RWPE2 (cell line): Measurements from ENCODE around the gene TRHDE.

ENCODE experiments used
- ATAC-seq: fragments of 200-7000 bp; cut with Tn5 transposase; 3 replicates; pipeline ENCODE4 v1.9.1; 2021; ENCODE audit warnings: low read depth
- DNase-seq: peaks from one replicate; pipeline ENCODE4 v3.0.0-alpha.2; 2020; ENCODE audit warnings: low spot score
- H3K27ac ChIP-seq: fragments of 450-650 bp; 2 replicates; pipeline ENCODE4 v1.5.1; 2017; ENCODE audit warnings: mild to moderate bottlenecking; ENCODE audit not compliant: poor library complexity, severe bottlenecking
- H3K27me3 ChIP-seq: fragments of 250-450 bp; sonication (Bioruptor Pico); 2 replicates; pipeline ENCODE4 v1.5.1; 2021; ENCODE audit warnings: mild to moderate bottlenecking, moderate library complexity; ENCODE audit not compliant: insufficient read depth, poor library complexity, severe bottlenecking
- H3K36me3 ChIP-seq: fragments of 250-450 bp; sonication (Bioruptor Pico); 2 replicates; pipeline ENCODE4 v1.5.1; 2020; ENCODE audit warnings: low read depth, mild to moderate bottlenecking, moderate library complexity
- H3K4me1 ChIP-seq: fragments of 250-450 bp; sonication (Bioruptor Pico); 2 replicates; pipeline ENCODE4 v1.5.1; 2021; ENCODE audit warnings: mild to moderate bottlenecking, moderate library complexity; ENCODE audit not compliant: insufficient read depth, poor library complexity, severe bottlenecking
- H3K4me3 ChIP-seq: fragments of 250-450 bp; sonication (Bioruptor Pico); 2 replicates; pipeline ENCODE4 v1.5.1; 2021; ENCODE audit warnings: mild to moderate bottlenecking, moderate library complexity; ENCODE audit not compliant: severe bottlenecking
- H3K9me3 ChIP-seq: fragments of 250-450 bp; sonication (Bioruptor Pico); 2 replicates; pipeline ENCODE4 v1.5.1; 2021; ENCODE audit warnings: mild to moderate bottlenecking, moderate library complexity; ENCODE audit not compliant: severe bottlenecking
- CTCF ChIP-seq: fragments of 450-650 bp; IDR thresholded peaks from one replicate; pipeline ENCODE4 v1.5.1; 2017; ENCODE audit warnings: mild to moderate bottlenecking, moderate library complexity; ENCODE audit not compliant: poor library complexity, severe bottlenecking

TRHDE gene

GRCh38 chr12:72485017-72485701 is 213.0 kb downstream of the TRHDE start:
- Histone ChIP-seq H3K27ac (no peak overlapping the region), H3K36me3 (no peaks in the 10 kb centered on the region), H3K27me3 (no peaks in the 10 kb centered on the region), H3K4me3 (no peak overlapping the region), H3K4me1 (no peaks in the 10 kb centered on the region), H3K9me3 (no peaks in the 10 kb centered on the region)
- ATAC-seq (no peak), DNase-seq (no peak)
- TF ChIP-seq CTCF = no peak

GRCh38 chr12:72491426-72491825 is 219.3 kb downstream of the TRHDE start:
- Histone ChIP-seq H3K4me1 (no peaks in the 10 kb centered on the region), H3K4me3 (no peak overlapping the region), H3K27ac (no peak overlapping the region), H3K27me3 (no peaks in the 10 kb centered on the region), H3K9me3 (no peaks in the 10 kb centered on the region), H3K36me3 (no peaks in the 10 kb centered on the region)
- no peak for ATAC-seq
- TF ChIP-seq CTCF = no peak
- no peak for DNase-seq

- ATAC-seq (no peak), DNase-seq (no peak)
- Histone ChIP-seq H3K27me3 (peaks cover 5% of the 10 kb centered on the region), H3K27ac (no peak overlapping the region), H3K4me1 (no peaks in the 10 kb centered on the region), H3K36me3 (no peaks in the 10 kb centered on the region), H3K4me3 (no peak overlapping the region), H3K9me3 (no peaks in the 10 kb centered on the region)
- no peak for TF ChIP-seq CTCF
Measured at GRCh38 chr12:72493407-72493806, 221.2 kb downstream of the TRHDE start.

GRCh38 chr12:72498354-72498753 is 226.2 kb downstream of the TRHDE start:
- no peaks in the 10 kb centered on the region for H3K36me3 ChIP-seq
- no peak for ATAC-seq
- no peak for DNase-seq

More at GRCh38 chr12:72498354-72498753, 226.2 kb downstream of the TRHDE start:
- H3K9me3 ChIP-seq = no peaks in the 10 kb centered on the region
- no peak overlapping the region for H3K4me3 ChIP-seq
- peaks cover 5% of the 10 kb centered on the region for H3K27me3 ChIP-seq
- H3K4me1 ChIP-seq = no peaks in the 10 kb centered on the region
- no peak for TF ChIP-seq CTCF
- H3K27ac ChIP-seq = no peak overlapping the region
